Keratinocyte (primary cell): Measurements from ENCODE around the gene NIPSNAP2. TPM values are rescaled to one million over a fixed set of nuclear protein-coding genes. Genes with fewer than 3 reads are reported as not detected.
"Not testable (repeated sequence)": the region's sequence is repeated elsewhere in the genome, so short reads cannot be mapped to it uniquely, and the experiment has no call there.

Experiments
- DNase-seq: peaks from one replicate; pipeline ENCODE4 v3.0.0-alpha.2; 2011; ENCODE audit warnings: low read depth, missing footprints, low spot score
- FAIRE-seq: peaks from 2 replicates; lab custom pipeline; 2011; peaks lifted over from hg19 to GRCh38; lab: Jason Lieb, UNC
- H2AFZ ChIP-seq: 2 replicates; pipeline ENCODE4 v1.6.0; 2012; ENCODE audit warnings: low read length, control low read depth, inconsistent platforms; ENCODE audit not compliant: control insufficient read depth
- H3K27ac ChIP-seq: 2 replicates; pipeline ENCODE4 v1.5.1; 2011; ENCODE audit warnings: low read length; ENCODE audit not compliant: control insufficient read depth, insufficient read depth
- H3K27me3 ChIP-seq: 3 replicates; pipeline ENCODE4 v1.6.0; 2011; ENCODE audit warnings: low read length; ENCODE audit not compliant: control insufficient read depth, insufficient read depth; ENCODE audit errors: extremely low read depth
- H3K36me3 ChIP-seq, 2 experiments: 2 replicates in 1 of 2; 3 replicates in 1 of 2; pipeline ENCODE4 v1.5.1; 2011; ENCODE audit warnings: low read length in 2 of 2, mild to moderate bottlenecking in 1 of 2; ENCODE audit not compliant: control insufficient read depth in 2 of 2, insufficient read depth in 2 of 2; ENCODE audit errors: extremely low read depth in 1 of 2
- H3K4me1 ChIP-seq: 3 replicates; pipeline ENCODE4 v1.5.1; 2011; ENCODE audit warnings: low read length; ENCODE audit not compliant: control insufficient read depth, insufficient read depth; ENCODE audit errors: extremely low read depth
- H3K4me2 ChIP-seq: 3 replicates; pipeline ENCODE4 v1.6.0; 2011; ENCODE audit warnings: low read depth, low read length; ENCODE audit not compliant: control insufficient read depth, insufficient read depth; ENCODE audit errors: extremely low read depth
- H3K4me3 ChIP-seq, 3 experiments: fragments of 200-600 bp in 1 of 3; sonication (generic) in 1 of 3; 2 replicates in 2 of 3; 3 replicates in 1 of 3; pipeline ENCODE4 v1.5.1; 2011 to 2016; ENCODE audit warnings: low read length in 3 of 3, mild to moderate bottlenecking in 3 of 3, control low read depth in 2 of 3, inconsistent platforms in 1 of 3, low read depth in 1 of 3, mixed read lengths in 1 of 3, mixed run types in 1 of 3, moderate library complexity in 1 of 3; ENCODE audit not compliant: control insufficient read depth in 2 of 3, insufficient read depth in 2 of 3; ENCODE audit errors: extremely low read depth in 1 of 3
- H3K79me2 ChIP-seq: 2 replicates; pipeline ENCODE4 v1.6.0; 2012; ENCODE audit warnings: low read length; ENCODE audit not compliant: control insufficient read depth, insufficient read depth
- H3K9ac ChIP-seq: 3 replicates; pipeline ENCODE4 v1.6.0; 2011; ENCODE audit warnings: low read length; ENCODE audit not compliant: control insufficient read depth, insufficient read depth; ENCODE audit errors: extremely low read depth
- H3K9me1 ChIP-seq: 3 replicates; pipeline ENCODE4 v1.6.0; 2011; ENCODE audit warnings: low read length; ENCODE audit not compliant: control insufficient read depth, insufficient read depth; ENCODE audit errors: extremely low read depth
- H3K9me3 ChIP-seq: 2 replicates; pipeline ENCODE4 v1.5.1; 2012; ENCODE audit warnings: low read depth, low read length; ENCODE audit not compliant: control insufficient read depth
- H4K20me1 ChIP-seq: 3 replicates; pipeline ENCODE4 v1.6.0; 2011; ENCODE audit warnings: low read length; ENCODE audit not compliant: control insufficient read depth, insufficient read depth; ENCODE audit errors: extremely low read depth
- EZH2 ChIP-seq: IDR thresholded peaks from one replicate; pipeline ENCODE4 v1.6.1; 2012; ENCODE audit warnings: inconsistent platforms, mild to moderate bottlenecking, low read length, moderate library complexity
- dilution Hi-C: fragments of 300-500 bp; cut with MboI; formaldehyde crosslinking; loops from one replicate; pipeline ENCODE4 v1.7.0; 2020; ENCODE audit warnings: low sequenced_read_pairs; ENCODE audit not compliant: extremely low pct_ligation_motif_present
- polyA plus RNA-seq, 5 experiments: library from polyadenylated mRNA; depleted of rRNA in 3 of 5; stranded (reverse) in 3 of 5; stranded (forward) in 1 of 5; unstranded in 1 of 5; fragments of >200 nt; gene quantifications; 1 replicate in 1 of 5; 2 replicates in 3 of 5; 3 replicates in 1 of 5; pipeline versions ENCODE4 v1.2.1 to v1.2.3, GENCODE V29; 2011 to 2012; ENCODE audit warnings: missing spikeins in 2 of 5, low read depth in 1 of 5, low replicate concordance in 1 of 5
- TF ChIP-seq, protein P1 (sequence below), 3 experiments: IDR thresholded peaks in 1 of 3; conservative IDR thresholded peaks in 1 of 3; optimal IDR thresholded peaks in 1 of 3; 2 replicates in 2 of 3; 3 replicates in 1 of 3; pipeline versions ENCODE3 to v1.5.1; 2011; ENCODE audit warnings: low read length in 3 of 3, mild to moderate bottlenecking in 3 of 3, moderate library complexity in 2 of 3, control low read depth in 1 of 3, inconsistent platforms in 1 of 3; ENCODE audit not compliant: insufficient read depth in 2 of 3; ENCODE audit errors: extremely low read depth in 1 of 3

NIPSNAP2 gene
- polyA plus RNA-seq, 1 donor (not counting 4 experiments of a cell fraction or from before 2014, with no cell fraction given) = 64.7 TPM

DNA sequence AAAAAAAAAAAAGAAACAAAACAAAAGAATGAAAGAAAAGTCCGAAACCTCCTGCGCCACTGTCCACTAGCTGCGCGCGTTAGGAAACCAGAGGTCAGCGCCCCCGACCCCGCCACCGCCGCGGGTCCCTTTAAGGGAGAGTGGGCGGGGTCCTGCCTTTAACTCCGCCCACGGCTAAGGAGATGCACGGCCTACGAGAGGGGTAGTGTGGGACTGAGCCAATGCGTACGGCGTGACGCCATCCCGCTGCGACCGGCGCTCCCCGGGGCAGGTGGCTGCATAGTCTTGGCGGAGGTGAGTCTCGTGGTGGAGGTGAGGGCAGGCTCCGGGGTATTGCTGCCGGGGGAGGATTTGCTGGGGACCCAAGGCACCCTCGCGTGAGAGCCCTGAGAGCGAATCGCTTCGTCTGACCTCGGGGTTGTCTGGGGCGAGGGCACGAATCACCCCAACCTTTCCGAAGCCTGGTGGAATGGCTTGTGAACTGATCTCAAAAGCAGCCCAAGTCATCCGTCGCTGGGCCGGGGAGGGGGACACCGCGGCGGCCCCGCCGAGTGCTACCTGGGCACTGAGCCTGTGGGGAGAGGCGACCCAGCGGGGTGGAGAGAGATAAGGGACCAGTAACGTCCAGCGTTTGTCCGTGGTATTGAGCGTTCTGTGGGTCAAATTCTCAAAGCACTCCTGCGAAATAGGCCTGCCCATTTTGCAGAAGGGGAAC lies 12.6 kb upstream of the NIPSNAP2 start, which contains the start of gene MRPS17:
MRPS17 (plus strand) TSS at position 241 of the 715 bp plus-strand sequence. CDS start 1,319 bp downstream, outside the sequence.
- Histone ChIP-seq H3K4me3 (peak within 1 kb of the TSS; percentile 78 to 99 (median 99)), H3K27ac (peak within 1 kb of the TSS; percentile 91), H3K9me3 (no peaks in the 10 kb centered on the region), H3K4me1 (no peaks in the 10 kb centered on the region), H3K79me2 (peaks cover 21% of the 10 kb centered on the region), H3K36me3 (peaks cover 12 to 14% of the 10 kb centered on the region in 2 experiments), H2AFZ (peak within 1 kb of the TSS; percentile 89), H3K4me2 (peak within 1 kb of the TSS; percentile 46), H3K9me1 (no peaks in the 10 kb centered on the region), H4K20me1 (no peaks in the 10 kb centered on the region), H3K27me3 (no peaks in the 10 kb centered on the region), H3K9ac (peak within 1 kb of the TSS; percentile 98)
- FAIRE-seq (peak; percentile 57), DNase-seq (peak; percentile 32)
- dilution Hi-C loops = no loop called here
- no peak for TF ChIP-seq EZH2
- TF ChIP-seq, protein P1, sequence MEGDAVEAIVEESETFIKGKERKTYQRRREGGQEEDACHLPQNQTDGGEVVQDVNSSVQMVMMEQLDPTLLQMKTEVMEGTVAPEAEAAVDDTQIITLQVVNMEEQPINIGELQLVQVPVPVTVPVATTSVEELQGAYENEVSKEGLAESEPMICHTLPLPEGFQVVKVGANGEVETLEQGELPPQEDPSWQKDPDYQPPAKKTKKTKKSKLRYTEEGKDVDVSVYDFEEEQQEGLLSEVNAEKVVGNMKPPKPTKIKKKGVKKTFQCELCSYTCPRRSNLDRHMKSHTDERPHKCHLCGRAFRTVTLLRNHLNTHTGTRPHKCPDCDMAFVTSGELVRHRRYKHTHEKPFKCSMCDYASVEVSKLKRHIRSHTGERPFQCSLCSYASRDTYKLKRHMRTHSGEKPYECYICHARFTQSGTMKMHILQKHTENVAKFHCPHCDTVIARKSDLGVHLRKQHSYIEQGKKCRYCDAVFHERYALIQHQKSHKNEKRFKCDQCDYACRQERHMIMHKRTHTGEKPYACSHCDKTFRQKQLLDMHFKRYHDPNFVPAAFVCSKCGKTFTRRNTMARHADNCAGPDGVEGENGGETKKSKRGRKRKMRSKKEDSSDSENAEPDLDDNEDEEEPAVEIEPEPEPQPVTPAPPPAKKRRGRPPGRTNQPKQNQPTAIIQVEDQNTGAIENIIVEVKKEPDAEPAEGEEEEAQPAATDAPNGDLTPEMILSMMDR (optimal IDR thresholded peaks at IDR 0.05 in 1 of 3, IDR thresholded peaks at IDR 0.05 in 1 of 3, conservative IDR thresholded peaks at IDR 0.05 in 1 of 3; ENCODE audit: extremely low read depth in 1 of 3, insufficient read depth in 2 of 3, low read length in 3 of 3) = no peak

DNA sequence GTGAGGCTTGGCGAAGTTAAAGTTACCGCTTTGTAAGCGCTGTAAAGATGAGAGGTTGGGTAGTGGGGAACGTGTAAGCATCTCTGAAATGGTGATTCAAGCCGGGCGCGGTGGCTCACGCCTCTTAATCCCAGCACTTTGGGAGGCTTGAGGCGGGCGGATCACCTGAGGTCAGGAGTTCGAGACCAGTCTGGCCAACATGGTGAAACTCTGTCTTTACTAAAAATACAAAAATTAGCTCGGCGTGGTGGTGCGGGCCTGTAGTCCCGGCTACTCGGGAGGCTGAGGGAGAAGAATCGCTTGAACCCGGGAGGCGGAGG lies 12.1 kb upstream of the NIPSNAP2 start:
- Histone ChIP-seq H2AFZ (peak overlapping the region; percentile 89), H3K36me3 (peaks cover 12 to 14% of the 10 kb centered on the region in 2 experiments), H3K4me2 (peak overlapping the region; percentile 46), H3K9ac (peak overlapping the region; percentile 98), H3K79me2 (peaks cover 21% of the 10 kb centered on the region), H3K27ac (peak overlapping the region; percentile 91), H3K4me3 (peak overlapping the region; percentile 78 to 99 (median 99))
- H3K9me3 ChIP-seq, H3K4me1 ChIP-seq, dilution Hi-C loops, H4K20me1 ChIP-seq, H3K27me3 ChIP-seq, FAIRE-seq, DNase-seq, H3K9me1 ChIP-seq: not testable (repeated sequence)
